ENCODE measurements around the gene ITPRID1. TPM values are rescaled to one million over a fixed set of nuclear protein-coding genes. Genes with fewer than 3 reads are reported as not detected.
"Not testable (repeated sequence)": the region's sequence is repeated elsewhere in the genome, so short reads cannot be mapped to it uniquely, and the experiment has no call there.

The ITPRID1 gene
- total RNA-seq, 4 donors from 2014 or later, result 2.8 to 6.3 (median 4.4) TPM

GRCh38 chr7:31526864-31527263 is 13.0 kb downstream of the ITPRID1 start:
- in situ Hi-C loops (cut with MboI; ENCODE audit: low pct_ligation_motif_present in 1 of 4, low pct_unique_long_range_greater_than_20kb in 1 of 4, low sequenced_read_pairs in 3 of 4) (no loop called here), intact Hi-C loops (cut with DNase I; ENCODE audit: low total_unique reads) (no loop called here)
- H3K4me1 ChIP-seq, result no peaks in the 10 kb centered on the region
- no peaks in the 10 kb centered on the region for H3K36me3 ChIP-seq
- H3K27me3 ChIP-seq, result no peaks in the 10 kb centered on the region
- H3K27ac ChIP-seq, result no peak overlapping the region
- no peak overlapping the region for H3K4me3 ChIP-seq
- no peak for DNase-seq
- no peak for TF ChIP-seq POLR2AphosphoS5 (IDR thresholded peaks at IDR 0.05)
- TF ChIP-seq POLR2A (IDR thresholded peaks at IDR 0.05), result no peak
- TF ChIP-seq CTCF (IDR thresholded peaks at IDR 0.05), result no peak
- TF ChIP-seq EP300 (IDR thresholded peaks at IDR 0.05; ENCODE audit: low read depth), result no peak
- H3K9me3 ChIP-seq, result no peaks in the 10 kb centered on the region

- Histone ChIP-seq H3K27ac (no peak overlapping the region), H3K9me3 (no peaks in the 10 kb centered on the region), H3K4me3 (no peak overlapping the region), H3K4me1 (no peaks in the 10 kb centered on the region), H3K27me3 (no peaks in the 10 kb centered on the region), H3K36me3 (no peaks in the 10 kb centered on the region)
- TF ChIP-seq EP300 (IDR thresholded peaks at IDR 0.05; ENCODE audit: low read depth) (no peak), CTCF (IDR thresholded peaks at IDR 0.05) (no peak), POLR2AphosphoS5 (IDR thresholded peaks at IDR 0.05) (no peak), POLR2A (IDR thresholded peaks at IDR 0.05) (no peak)
- no peak for DNase-seq
- intact Hi-C loops (cut with DNase I; ENCODE audit: low total_unique reads) (no loop called here), in situ Hi-C loops (cut with MboI; ENCODE audit: low pct_ligation_motif_present in 1 of 4, low pct_unique_long_range_greater_than_20kb in 1 of 4, low sequenced_read_pairs in 3 of 4) (no loop called here)
- 60 to 67% methylated on average over 1 of the region's 1 CpG for WGBS, 2 donors (ENCODE audit: low coverage in 1 of 2)
Measured at GRCh38 chr7:31529103-31529502, 15.2 kb downstream of the ITPRID1 start.

GRCh38 chr7:31540651-31541185 is 26.8 kb downstream of the ITPRID1 start:
- H3K27ac ChIP-seq; H3K27me3 ChIP-seq; in situ Hi-C loops (cut with MboI; ENCODE audit: low pct_ligation_motif_present in 1 of 4, low pct_unique_long_range_greater_than_20kb in 1 of 4, low sequenced_read_pairs in 3 of 4); H3K9me3 ChIP-seq; H3K4me3 ChIP-seq; H3K36me3 ChIP-seq; H3K4me1 ChIP-seq; DNase-seq; intact Hi-C loops (cut with DNase I; ENCODE audit: low total_unique reads): not testable (repeated sequence)
- 40 to 53% methylated on average over 3 of the region's 3 CpGs for WGBS, 2 donors (ENCODE audit: low coverage in 1 of 2)

GRCh38 chr7:31545549-31545948 is 31.7 kb downstream of the ITPRID1 start:
- Histone ChIP-seq H3K9me3 (no peaks in the 10 kb centered on the region), H3K27me3 (no peaks in the 10 kb centered on the region), H3K4me3 (no peak overlapping the region), H3K4me1 (no peaks in the 10 kb centered on the region), H3K36me3 (no peaks in the 10 kb centered on the region), H3K27ac (no peak overlapping the region)
- DNase-seq, result no peak
- intact Hi-C loops (cut with DNase I; ENCODE audit: low total_unique reads) (no loop called here), in situ Hi-C loops (cut with MboI; ENCODE audit: low pct_ligation_motif_present in 1 of 4, low pct_unique_long_range_greater_than_20kb in 1 of 4, low sequenced_read_pairs in 3 of 4) (no loop called here)
- 56 to 83% methylated on average over 1 of the region's 1 CpG for WGBS, 2 donors (ENCODE audit: low coverage in 1 of 2)
- TF ChIP-seq EP300 (IDR thresholded peaks at IDR 0.05; ENCODE audit: low read depth) (no peak), POLR2A (IDR thresholded peaks at IDR 0.05) (no peak), CTCF (IDR thresholded peaks at IDR 0.05) (no peak), POLR2AphosphoS5 (IDR thresholded peaks at IDR 0.05) (no peak)

GRCh38 chr7:31549611-31550010 is 35.7 kb downstream of the ITPRID1 start:
- TF ChIP-seq POLR2A (IDR thresholded peaks at IDR 0.05), result no peak
- no peak for TF ChIP-seq POLR2AphosphoS5 (IDR thresholded peaks at IDR 0.05)
- TF ChIP-seq CTCF (IDR thresholded peaks at IDR 0.05), result no peak
- TF ChIP-seq EP300 (IDR thresholded peaks at IDR 0.05; ENCODE audit: low read depth), result no peak
- in situ Hi-C loops (cut with MboI; ENCODE audit: low pct_ligation_motif_present in 1 of 4, low pct_unique_long_range_greater_than_20kb in 1 of 4, low sequenced_read_pairs in 3 of 4), result no loop called here
- H3K4me1 ChIP-seq, result no peaks in the 10 kb centered on the region
- H3K36me3 ChIP-seq, result no peaks in the 10 kb centered on the region
- no peak overlapping the region for H3K4me3 ChIP-seq
- H3K27ac ChIP-seq, result no peak overlapping the region
- no peak for DNase-seq
- intact Hi-C loops (cut with DNase I; ENCODE audit: low total_unique reads), result no loop called here
- H3K27me3 ChIP-seq, result no peaks in the 10 kb centered on the region
- H3K9me3 ChIP-seq, result no peaks in the 10 kb centered on the region
